Gastrocnemius medialis (tissue), 4 donors: Measurements from ENCODE around the gene MAPK4. TPM values are rescaled to one million over a fixed set of nuclear protein-coding genes. Genes with fewer than 3 reads are reported as not detected.
"Not testable (repeated sequence)": the region's sequence is repeated elsewhere in the genome, so short reads cannot be mapped to it uniquely, and the experiment has no call there.

Experiments used
- ATAC-seq, 2 donors: fragments of 150-250 bp; one replicate each; pipeline ENCODE4 v1.9.1; 2016
- DNase-seq, 2 donors: peaks; one replicate each; pipeline ENCODE4 v3.0.0-alpha.2; 2019
- H3K27ac ChIP-seq, 4 donors: fragments of 200-600 bp; sonication (generic); 1 replicate in 1 of 4; 2 replicates in 3 of 4; pipeline ENCODE4 v1.5.1; 2016 to 2018; ENCODE audit warnings: mild to moderate bottlenecking in 2 of 4, moderate library complexity in 1 of 4
- H3K27me3 ChIP-seq, 3 donors: fragments of 200-600 bp; sonication (generic) in 2 of 3; 1 replicate in 1 of 3; 2 replicates in 2 of 3; pipeline versions ENCODE4 v1.5.1 to v1.6.0; 2016 to 2019; ENCODE audit warnings: mild to moderate bottlenecking in 1 of 3, moderate library complexity in 1 of 3
- H3K36me3 ChIP-seq, 2 donors: fragments of 200-600 bp; sonication (generic) in 1 of 2; one replicate each; pipeline ENCODE4 v1.5.1; 2017 to 2018
- H3K4me1 ChIP-seq, 2 donors: fragments of 200-600 bp; sonication (generic) in 1 of 2; one replicate each; pipeline ENCODE4 v1.5.1; 2016 to 2017; ENCODE audit warnings: mild to moderate bottlenecking in 2 of 2
- H3K4me3 ChIP-seq, 4 donors: fragments of 200-600 bp; sonication (generic) in 3 of 4; 1 replicate in 1 of 4; 2 replicates in 3 of 4; pipeline ENCODE4 v1.5.1; 2016 to 2019; ENCODE audit warnings: mild to moderate bottlenecking in 2 of 4
- H3K9me3 ChIP-seq, 3 donors: fragments of 200-600 bp; sonication (generic) in 2 of 3; 1 replicate in 1 of 3; 2 replicates in 2 of 3; pipeline ENCODE4 v1.5.1; 2016 to 2019
- POLR2A ChIP-seq, 2 donors: fragments of 450-650 bp; IDR thresholded peaks; one replicate each; pipeline ENCODE4 v1.6.1; 2017; ENCODE audit warnings: antibody characterized with exemption in 2 of 2, mild to moderate bottlenecking in 2 of 2, moderate library complexity in 2 of 2
- in situ Hi-C, 4 donors: fragments of 200-750 bp; cut with MboI; loops; one replicate each; pipeline versions ENCODE4 v1.15.0 to v1.8.0; 2017; ENCODE audit warnings: low sequenced_read_pairs in 4 of 4
- intact Hi-C: fragments of 100-400 bp; cut with DNase I; formaldehyde crosslinking; loops from one replicate; pipeline ENCODE4 v1.15.1; 2023; ENCODE audit warnings: low total_unique reads
- total RNA-seq, 4 donors: library from RNA; depleted of rRNA; stranded (reverse); fragments of >200 nt; gene quantifications; one replicate each; pipeline versions ENCODE4 v1.1.0 to v1.2.3, GENCODE V29; 2016
- TF ChIP-seq, protein P1 (sequence below), 5 experiments: fragments of 450-650 bp in 3 of 5; fragments of 200-600 bp in 2 of 5; sonication (generic) in 2 of 5; IDR thresholded peaks in 4 of 5; conservative IDR thresholded peaks in 1 of 5; 1 replicate in 4 of 5; 2 replicates in 1 of 5; pipeline ENCODE4 v1.5.1; 2016 to 2019; ENCODE audit warnings: antibody characterized with exemption in 5 of 5, mild to moderate bottlenecking in 3 of 5, moderate library complexity in 3 of 5

MAPK4 gene
- total RNA-seq, 4 donors from 2014 or later = 0.68 to 2.4 (median 1.7) TPM

DNA sequence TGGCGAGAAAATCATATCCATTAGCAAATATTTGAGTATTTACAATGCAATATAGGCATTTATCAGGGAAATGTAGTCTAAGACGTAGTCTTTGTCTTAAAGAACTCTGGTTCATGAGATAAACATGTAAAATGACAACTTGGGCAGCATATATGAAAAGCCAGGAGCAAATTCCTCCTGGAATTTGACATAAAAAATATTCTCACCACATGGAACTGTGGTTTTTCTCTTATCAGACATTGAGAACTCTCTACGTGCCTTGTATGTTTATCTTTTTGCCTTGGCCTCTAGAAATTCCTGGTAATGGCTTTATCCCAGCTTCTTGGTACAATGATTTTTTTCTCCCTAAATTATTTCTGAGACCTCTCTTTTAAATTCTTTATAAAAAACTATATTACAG lies 2.8 kb downstream of the MAPK4 start:
- H3K27me3 ChIP-seq = peaks cover 0 to 8% (median 4%) of the 10 kb centered on the region in 3 donors
- H3K36me3 ChIP-seq = no peaks in the 10 kb centered on the region
- H3K27ac ChIP-seq = no peak overlapping the region
- DNase-seq = no peak
- intact Hi-C loops = loop anchor here (5.0 kb wide), 2 partner anchors 50 to 220 kb away; no protein-coding TSS in a partner anchor
- ATAC-seq = no peak
- TF ChIP-seq POLR2A (IDR thresholded peaks at IDR 0.05) = no peak
- TF ChIP-seq, protein P1, sequence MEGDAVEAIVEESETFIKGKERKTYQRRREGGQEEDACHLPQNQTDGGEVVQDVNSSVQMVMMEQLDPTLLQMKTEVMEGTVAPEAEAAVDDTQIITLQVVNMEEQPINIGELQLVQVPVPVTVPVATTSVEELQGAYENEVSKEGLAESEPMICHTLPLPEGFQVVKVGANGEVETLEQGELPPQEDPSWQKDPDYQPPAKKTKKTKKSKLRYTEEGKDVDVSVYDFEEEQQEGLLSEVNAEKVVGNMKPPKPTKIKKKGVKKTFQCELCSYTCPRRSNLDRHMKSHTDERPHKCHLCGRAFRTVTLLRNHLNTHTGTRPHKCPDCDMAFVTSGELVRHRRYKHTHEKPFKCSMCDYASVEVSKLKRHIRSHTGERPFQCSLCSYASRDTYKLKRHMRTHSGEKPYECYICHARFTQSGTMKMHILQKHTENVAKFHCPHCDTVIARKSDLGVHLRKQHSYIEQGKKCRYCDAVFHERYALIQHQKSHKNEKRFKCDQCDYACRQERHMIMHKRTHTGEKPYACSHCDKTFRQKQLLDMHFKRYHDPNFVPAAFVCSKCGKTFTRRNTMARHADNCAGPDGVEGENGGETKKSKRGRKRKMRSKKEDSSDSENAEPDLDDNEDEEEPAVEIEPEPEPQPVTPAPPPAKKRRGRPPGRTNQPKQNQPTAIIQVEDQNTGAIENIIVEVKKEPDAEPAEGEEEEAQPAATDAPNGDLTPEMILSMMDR (IDR thresholded peaks at IDR 0.05 in 4 of 5, conservative IDR thresholded peaks at IDR 0.05 in 1 of 5) = no peak
- in situ Hi-C loops = no loop called here
- no peak overlapping the region for H3K4me3 ChIP-seq
- H3K4me1 ChIP-seq = peaks cover 0 to 10% of the 10 kb centered on the region in 2 donors
- no peaks in the 10 kb centered on the region for H3K9me3 ChIP-seq

GRCh38 chr18:50563376-50563775 lies 3.5 kb downstream of the MAPK4 start:
- TF ChIP-seq, protein P1 (IDR thresholded peaks at IDR 0.05 in 4 of 5, conservative IDR thresholded peaks at IDR 0.05 in 1 of 5) = no peak
- TF ChIP-seq POLR2A (IDR thresholded peaks at IDR 0.05) = no peak
- intact Hi-C loops = loop anchor here (5.0 kb wide), 2 partner anchors 49 to 219 kb away; no protein-coding TSS in a partner anchor
- DNase-seq = no peak
- in situ Hi-C loops = no loop called here
- Histone ChIP-seq H3K27ac (no peak overlapping the region), H3K36me3 (no peaks in the 10 kb centered on the region), H3K9me3 (no peaks in the 10 kb centered on the region), H3K27me3 (peaks cover 0 to 8% (median 4%) of the 10 kb centered on the region in 3 donors), H3K4me1 (peaks cover 0 to 10% of the 10 kb centered on the region in 2 donors), H3K4me3 (no peak overlapping the region)
- no peak for ATAC-seq

DNA sequence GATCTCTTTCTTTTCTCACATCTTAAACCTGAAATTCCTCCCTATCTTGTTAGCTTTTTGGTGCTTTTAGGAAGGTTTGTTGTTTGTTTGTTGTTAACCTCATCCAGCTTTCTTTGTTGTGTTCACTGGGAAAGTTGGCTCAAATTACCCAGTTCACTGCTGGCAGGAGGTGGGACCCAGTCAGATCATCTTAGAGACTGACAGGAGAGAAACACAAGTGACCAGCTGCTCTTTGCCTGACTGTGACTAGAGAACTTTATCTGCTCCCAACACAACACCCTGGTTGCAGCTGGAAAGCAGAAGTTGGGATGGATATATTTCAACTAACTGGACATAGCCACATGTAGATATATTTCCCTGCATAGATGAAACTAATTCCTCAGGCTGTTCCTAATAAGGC lies 10.0 kb downstream of the MAPK4 start:
- H3K27ac ChIP-seq = no peak overlapping the region

DNA sequence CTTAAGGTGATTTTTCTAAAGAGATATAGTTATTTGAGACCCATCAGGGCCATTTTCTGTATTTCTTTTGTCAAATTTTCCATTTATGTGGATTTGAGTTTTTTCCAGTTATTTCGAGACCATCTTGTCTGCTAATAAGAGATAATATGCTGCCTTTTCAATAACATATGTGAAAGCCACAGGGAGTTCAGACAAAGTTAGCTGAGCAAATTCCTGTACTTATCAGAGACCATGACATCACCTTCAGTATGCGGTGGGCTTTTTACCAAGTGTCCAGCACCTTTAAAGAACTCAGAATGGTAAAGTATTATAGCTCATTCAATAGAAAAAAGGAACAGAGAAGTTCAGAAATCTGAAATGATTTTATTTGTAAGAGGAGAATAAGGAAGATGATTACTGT lies 11.7 kb downstream of the MAPK4 start:
- in situ Hi-C loops = no loop called here
- no peak for DNase-seq
- no peaks in the 10 kb centered on the region for H3K9me3 ChIP-seq
- H3K27ac ChIP-seq = no peak overlapping the region
- no peaks in the 10 kb centered on the region for H3K4me1 ChIP-seq
- H3K4me3 ChIP-seq = no peak overlapping the region
- H3K27me3 ChIP-seq = no peaks in the 10 kb centered on the region
- TF ChIP-seq, protein P1 (IDR thresholded peaks at IDR 0.05 in 4 of 5, conservative IDR thresholded peaks at IDR 0.05 in 1 of 5) = no peak
- no peak for TF ChIP-seq POLR2A (IDR thresholded peaks at IDR 0.05)
- intact Hi-C loops = no loop called here
- no peaks in the 10 kb centered on the region for H3K36me3 ChIP-seq
- ATAC-seq = no peak

More for the DNA sequence above, 10.0 kb downstream of the MAPK4 start:
- Histone ChIP-seq H3K4me3 (no peak overlapping the region), H3K27me3 (no peaks in the 10 kb centered on the region), H3K4me1 (no peaks in the 10 kb centered on the region), H3K36me3 (no peaks in the 10 kb centered on the region), H3K9me3 (no peaks in the 10 kb centered on the region)
- no peak for ATAC-seq
- in situ Hi-C loops = no loop called here
- DNase-seq = no peak
- TF ChIP-seq POLR2A (IDR thresholded peaks at IDR 0.05) = no peak
- TF ChIP-seq, protein P1 (IDR thresholded peaks at IDR 0.05 in 4 of 5, conservative IDR thresholded peaks at IDR 0.05 in 1 of 5) = no peak
- intact Hi-C loops = no loop called here

- H3K27ac ChIP-seq, H3K4me1 ChIP-seq, H3K4me3 ChIP-seq, H3K36me3 ChIP-seq, intact Hi-C loops, ATAC-seq, H3K9me3 ChIP-seq, in situ Hi-C loops, H3K27me3 ChIP-seq, DNase-seq: not testable (repeated sequence)
Observed at GRCh38 chr18:50573196-50573595, 13.3 kb downstream of the MAPK4 start.
